Trophoblast cell (in vitro differentiated cells and primary cell): ENCODE measurements around the gene MLF1.
A peak's percentile ranks its signal among the peaks of the same experiment; 100 is the strongest.

Experiments
- DNase-seq, 2 donors: peaks; one replicate each; pipeline ENCODE4 v3.0.0-alpha.2; 2016
- H2AFZ ChIP-seq: 2 replicates; pipeline ENCODE4 v1.6.1; 2013; ENCODE audit warnings: low read length, moderate library complexity, mild to moderate bottlenecking; ENCODE audit not compliant: insufficient read depth, poor library complexity
- H2AK5ac ChIP-seq: 2 replicates; pipeline ENCODE4 v1.6.1; 2013; ENCODE audit warnings: mild to moderate bottlenecking, low read length
- H2BK120ac ChIP-seq: 2 replicates; pipeline ENCODE4 v1.6.1; 2013; ENCODE audit warnings: low read length, mild to moderate bottlenecking, moderate library complexity; ENCODE audit not compliant: insufficient read depth, poor library complexity
- H2BK12ac ChIP-seq: 2 replicates; pipeline ENCODE4 v1.6.1; 2013; ENCODE audit warnings: mild to moderate bottlenecking, low read length, moderate library complexity
- H2BK5ac ChIP-seq: 2 replicates; pipeline ENCODE4 v1.6.1; 2013; ENCODE audit warnings: low read length, low read depth, moderate library complexity, mild to moderate bottlenecking; ENCODE audit not compliant: poor library complexity
- H3K14ac ChIP-seq: 2 replicates; pipeline ENCODE4 v1.6.1; 2013; ENCODE audit warnings: mild to moderate bottlenecking, low read length
- H3K18ac ChIP-seq: 2 replicates; pipeline ENCODE4 v1.6.1; 2013; ENCODE audit warnings: mild to moderate bottlenecking, low read length
- H3K23ac ChIP-seq: 2 replicates; pipeline ENCODE4 v1.6.1; 2013; ENCODE audit warnings: low read length
- H3K27ac ChIP-seq: 2 replicates; pipeline ENCODE4 v1.5.1; 2013; ENCODE audit warnings: low read depth, mild to moderate bottlenecking, inconsistent platforms, low read length, moderate library complexity
- H3K27me3 ChIP-seq: 2 replicates; pipeline ENCODE4 v1.6.1; 2013; ENCODE audit warnings: inconsistent platforms, mild to moderate bottlenecking, low read length, moderate library complexity; ENCODE audit not compliant: insufficient read depth
- H3K36me3 ChIP-seq, 2 experiments: 1 replicate in 1 of 2; 2 replicates in 1 of 2; pipeline ENCODE4 v1.6.1; 2013; ENCODE audit warnings: low read length in 2 of 2, mild to moderate bottlenecking in 2 of 2, moderate library complexity in 1 of 2; ENCODE audit not compliant: insufficient read depth in 2 of 2, control insufficient read depth in 1 of 2
- H3K4ac ChIP-seq: 2 replicates; pipeline ENCODE4 v1.6.1; 2013; ENCODE audit warnings: low read depth, mild to moderate bottlenecking, low read length, moderate library complexity
- H3K4me1 ChIP-seq, 2 experiments: 1 replicate in 1 of 2; 2 replicates in 1 of 2; pipeline ENCODE4 v1.6.1; 2013; ENCODE audit warnings: low read length in 2 of 2, mild to moderate bottlenecking in 2 of 2, moderate library complexity in 1 of 2; ENCODE audit not compliant: insufficient read depth in 2 of 2, control insufficient read depth in 1 of 2
- H3K4me2 ChIP-seq: 2 replicates; pipeline ENCODE4 v1.6.1; 2013; ENCODE audit warnings: inconsistent platforms, mild to moderate bottlenecking, low read length, moderate library complexity
- H3K4me3 ChIP-seq: 2 replicates; pipeline ENCODE4 v1.5.1; 2013; ENCODE audit warnings: mild to moderate bottlenecking, low read depth, low read length, inconsistent platforms
- H3K79me1 ChIP-seq: one replicate; pipeline ENCODE4 v1.6.1; 2013; ENCODE audit warnings: low read length
- H3K79me2 ChIP-seq: 2 replicates; pipeline ENCODE4 v1.6.1; 2013; ENCODE audit warnings: low read length, mild to moderate bottlenecking; ENCODE audit not compliant: control insufficient read depth, insufficient read depth, poor library complexity
- H3K9ac ChIP-seq: 2 replicates; pipeline ENCODE4 v1.6.1; 2013; ENCODE audit warnings: mild to moderate bottlenecking, low read length
- H3K9me3 ChIP-seq: 2 replicates; pipeline ENCODE4 v1.6.1; 2013; ENCODE audit warnings: low read depth, mild to moderate bottlenecking, control low read depth, inconsistent platforms, low read length; ENCODE audit not compliant: insufficient read depth
- H4K12ac ChIP-seq: 2 replicates; pipeline ENCODE4 v1.6.1; 2013; ENCODE audit warnings: low read depth, mild to moderate bottlenecking, low read length, moderate library complexity
- H4K8ac ChIP-seq: 2 replicates; pipeline ENCODE4 v1.6.1; 2013; ENCODE audit warnings: low read depth, mild to moderate bottlenecking, low read length, moderate library complexity
- H4K91ac ChIP-seq: one replicate; pipeline ENCODE4 v1.6.1; 2013; ENCODE audit warnings: low read depth, mild to moderate bottlenecking, low read length, moderate library complexity
- WGBS: extraction: QIAGEN DNeasy Blood & Tissue Kit; methylation state at CpG from one replicate; pipeline ENCODE4 v1.1.7; 2013; ENCODE audit warnings: missing lambda C conversion rate; ENCODE audit not compliant: insufficient read length, insufficient coverage; ENCODE audit errors: extremely low coverage; 5-methylcytosine and 5-hydroxymethylcytosine counted together

Gene MLF1

DNA sequence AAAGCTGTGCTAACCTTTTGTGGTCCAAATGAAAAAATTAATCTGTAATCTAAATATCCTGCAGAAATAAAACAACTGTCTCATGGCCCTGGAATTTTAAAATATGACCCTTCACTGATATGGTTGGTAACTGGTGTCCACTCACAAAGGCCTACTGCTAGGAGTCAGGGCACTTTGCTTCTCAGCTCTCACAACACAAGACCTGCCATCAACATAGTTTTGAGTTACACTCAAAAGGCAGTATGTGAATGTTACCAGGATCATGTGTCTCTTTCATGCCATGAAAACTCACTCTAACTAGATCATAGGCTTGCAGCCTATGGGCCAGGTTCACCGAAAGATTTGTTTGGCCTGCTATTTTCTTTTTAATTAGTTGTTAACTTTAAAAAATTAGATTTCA is 10.0 kb upstream of the MLF1 start:
- no peak for DNase-seq
- Histone ChIP-seq H2BK12ac (no peak overlapping the region), H3K36me3 (no peaks in the 10 kb centered on the region), H3K79me2 (no peaks in the 10 kb centered on the region), H3K4ac (no peak overlapping the region), H3K27me3 (no peaks in the 10 kb centered on the region), H3K27ac (no peak overlapping the region), H3K4me1 (no peaks in the 10 kb centered on the region), H3K18ac (no peak overlapping the region), H3K9me3 (peaks cover 2% of the 10 kb centered on the region), H2BK5ac (no peak overlapping the region), H2AK5ac (no peak overlapping the region), H2BK120ac (no peak overlapping the region), H3K9ac (no peak overlapping the region), H4K12ac (no peak overlapping the region), H3K4me2 (no peak overlapping the region), H3K14ac (no peak overlapping the region), H3K4me3 (no peak overlapping the region), H4K91ac (no peak overlapping the region), H3K23ac (no peak overlapping the region), H3K79me1 (no peaks in the 10 kb centered on the region), H2AFZ (no peak overlapping the region), H4K8ac (no peak overlapping the region)
- no CpG with 5 or more reads among the region's 1 CpG for WGBS

DNA sequence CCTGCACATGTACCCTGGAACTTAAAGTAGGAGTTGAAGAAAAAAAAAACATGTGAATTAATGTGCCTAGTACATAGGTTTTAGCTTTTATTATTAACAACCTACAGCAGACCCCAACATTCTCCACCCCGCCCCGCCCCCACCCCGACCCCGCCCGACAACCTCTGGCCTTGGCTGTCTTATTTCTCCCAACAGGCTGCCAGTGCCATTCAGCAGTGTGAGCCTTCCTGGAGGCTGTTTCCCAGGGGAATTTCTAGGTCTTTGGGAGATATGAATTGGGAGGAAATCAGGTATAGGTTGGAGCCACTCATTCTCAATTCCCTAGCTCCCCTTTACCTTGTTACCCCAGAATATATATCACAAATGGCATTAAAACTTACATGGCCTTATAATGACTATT is 8.3 kb upstream of the MLF1 start:
- Histone ChIP-seq H2BK120ac (no peak overlapping the region), H3K23ac (no peak overlapping the region), H3K4me2 (no peak overlapping the region), H3K27ac (no peak overlapping the region), H3K4ac (no peak overlapping the region), H2BK12ac (no peak overlapping the region), H2AK5ac (no peak overlapping the region), H3K36me3 (no peaks in the 10 kb centered on the region), H4K91ac (no peak overlapping the region), H3K14ac (no peak overlapping the region), H3K4me1 (no peaks in the 10 kb centered on the region), H3K9me3 (no peaks in the 10 kb centered on the region), H3K79me2 (no peaks in the 10 kb centered on the region), H3K18ac (no peak overlapping the region), H4K8ac (no peak overlapping the region), H2BK5ac (no peak overlapping the region), H3K9ac (no peak overlapping the region), H3K27me3 (no peaks in the 10 kb centered on the region), H2AFZ (no peak overlapping the region), H3K79me1 (no peaks in the 10 kb centered on the region), H4K12ac (no peak overlapping the region), H3K4me3 (no peak overlapping the region)
- no CpG with 5 or more reads among the region's 5 CpGs for WGBS
- no peak for DNase-seq

DNA sequence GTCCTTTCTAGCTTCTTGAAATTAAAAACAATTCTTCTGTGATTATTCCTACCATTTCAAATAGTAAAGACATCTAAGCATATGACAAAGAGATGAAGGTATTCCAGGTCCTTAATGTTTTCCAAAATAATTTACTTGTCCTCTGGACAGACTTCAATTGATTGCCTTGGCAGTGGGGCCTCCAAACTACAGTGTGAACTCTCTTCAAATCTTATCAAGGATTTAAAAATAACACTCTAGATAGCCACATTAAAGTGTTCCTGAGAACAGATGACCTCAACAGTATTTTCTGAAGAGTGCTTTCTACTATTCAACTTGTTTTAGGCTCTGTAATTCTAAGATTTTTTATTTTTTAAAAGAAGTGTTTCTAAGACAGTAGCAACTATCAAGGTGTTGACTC is 7.9 kb upstream of the MLF1 start:
- no peak overlapping the region for H4K91ac ChIP-seq
- H3K4me1 ChIP-seq, result no peaks in the 10 kb centered on the region
- H3K9me3 ChIP-seq, result no peaks in the 10 kb centered on the region
- H3K4ac ChIP-seq, result no peak overlapping the region
- no peak overlapping the region for H2AFZ ChIP-seq
- H2BK5ac ChIP-seq, result no peak overlapping the region
- no peak overlapping the region for H4K12ac ChIP-seq
- no peaks in the 10 kb centered on the region for H3K27me3 ChIP-seq
- no peak overlapping the region for H2BK120ac ChIP-seq
- DNase-seq, result no peak
- no peak overlapping the region for H3K4me3 ChIP-seq
- H3K36me3 ChIP-seq, result no peaks in the 10 kb centered on the region
- H2AK5ac ChIP-seq, result no peak overlapping the region
- no peak overlapping the region for H3K14ac ChIP-seq
- H3K79me2 ChIP-seq, result no peaks in the 10 kb centered on the region
- H4K8ac ChIP-seq, result no peak overlapping the region
- H3K18ac ChIP-seq, result no peak overlapping the region
- no peak overlapping the region for H3K4me2 ChIP-seq
- H3K27ac ChIP-seq, result no peak overlapping the region
- H3K79me1 ChIP-seq, result no peaks in the 10 kb centered on the region
- no peak overlapping the region for H3K23ac ChIP-seq
- H3K9ac ChIP-seq, result no peak overlapping the region
- no peak overlapping the region for H2BK12ac ChIP-seq

- no peak overlapping the region for H2AFZ ChIP-seq
- no peak overlapping the region for H4K12ac ChIP-seq
- H3K79me2 ChIP-seq, result no peaks in the 10 kb centered on the region
- H3K14ac ChIP-seq, result no peak overlapping the region
- H3K4ac ChIP-seq, result no peak overlapping the region
- WGBS, result no CpG with 5 or more reads among the region's 6 CpGs
- no peak for DNase-seq
- H2BK120ac ChIP-seq, result no peak overlapping the region
- no peaks in the 10 kb centered on the region for H3K9me3 ChIP-seq
- no peak overlapping the region for H3K9ac ChIP-seq
- no peak overlapping the region for H2BK5ac ChIP-seq
- no peak overlapping the region for H3K23ac ChIP-seq
- H4K91ac ChIP-seq, result no peak overlapping the region
- H4K8ac ChIP-seq, result no peak overlapping the region
- no peak overlapping the region for H2AK5ac ChIP-seq
- no peak overlapping the region for H3K18ac ChIP-seq
- H3K4me3 ChIP-seq, result no peak overlapping the region
- H3K79me1 ChIP-seq, result no peaks in the 10 kb centered on the region
- H3K4me2 ChIP-seq, result no peak overlapping the region
- no peaks in the 10 kb centered on the region for H3K4me1 ChIP-seq
- H3K36me3 ChIP-seq, result no peaks in the 10 kb centered on the region
- no peak overlapping the region for H3K27ac ChIP-seq
- H2BK12ac ChIP-seq, result no peak overlapping the region
- H3K27me3 ChIP-seq, result no peaks in the 10 kb centered on the region
Observed at GRCh38 chr3:158565076-158565475, 5.9 kb upstream of the MLF1 start.

DNA sequence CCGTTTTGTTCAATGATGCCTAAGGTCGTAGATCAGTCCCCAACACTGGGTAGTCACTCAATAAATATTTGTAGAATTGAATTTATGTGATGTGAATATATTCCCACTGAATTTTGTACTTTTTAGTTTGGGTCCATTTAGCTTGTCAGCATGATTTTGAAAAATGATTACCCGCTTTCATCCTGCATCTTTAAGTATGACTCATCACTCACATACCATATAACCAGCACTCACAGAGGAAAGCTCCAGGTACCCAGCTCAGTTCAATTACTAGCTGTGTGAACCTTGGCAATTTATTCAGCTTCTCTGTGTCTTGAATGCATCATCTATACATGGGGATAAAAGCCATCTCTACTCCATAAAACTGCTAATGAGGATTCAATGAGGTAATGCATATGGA is 2.2 kb upstream of the MLF1 start:
- H4K91ac ChIP-seq, result no peak overlapping the region
- no peak overlapping the region for H2BK12ac ChIP-seq
- H3K9ac ChIP-seq, result no peak overlapping the region
- no peak overlapping the region for H3K18ac ChIP-seq
- H3K79me1 ChIP-seq, result peaks cover 4% of the 10 kb centered on the region
- no peak overlapping the region for H3K4ac ChIP-seq
- H3K9me3 ChIP-seq, result peaks cover 6% of the 10 kb centered on the region
- H2BK120ac ChIP-seq, result no peak overlapping the region
- peaks cover 0 to 4% of the 10 kb centered on the region in 2 experiments for H3K4me1 ChIP-seq
- no peaks in the 10 kb centered on the region for H3K79me2 ChIP-seq
- no peaks in the 10 kb centered on the region for H3K36me3 ChIP-seq
- no peak overlapping the region for H4K8ac ChIP-seq
- no peak overlapping the region for H3K23ac ChIP-seq
- H2BK5ac ChIP-seq, result no peak overlapping the region
- no peak overlapping the region for H3K14ac ChIP-seq
- H3K27me3 ChIP-seq, result no peaks in the 10 kb centered on the region
- peak; percentile 5 to 54 for DNase-seq
- no CpG with 5 or more reads among the region's 3 CpGs for WGBS
- H2AFZ ChIP-seq, result no peak overlapping the region
- H3K4me2 ChIP-seq, result no peak overlapping the region
- H4K12ac ChIP-seq, result no peak overlapping the region
- no peak overlapping the region for H3K27ac ChIP-seq
- no peak overlapping the region for H3K4me3 ChIP-seq
- H2AK5ac ChIP-seq, result no peak overlapping the region
